AG09309 (cell line): ENCODE measurements around the gene WIPF3.

ENCODE experiments used
- DNase-seq: peaks from one replicate; pipeline ENCODE4 v3.0.0-alpha.2; 2010; ENCODE audit warnings: low read depth
- H3K4me3 ChIP-seq: 2 replicates; pipeline ENCODE4 v1.5.1; 2011; ENCODE audit warnings: mild to moderate bottlenecking, low read depth, low read length, moderate library complexity; ENCODE audit not compliant: control insufficient read depth
- CTCF ChIP-seq: IDR thresholded peaks from 2 replicates; pipeline ENCODE4 v1.5.1; 2011; ENCODE audit warnings: mild to moderate bottlenecking, low read depth, low read length, inconsistent platforms; ENCODE audit not compliant: insufficient read depth, control insufficient read depth; ENCODE audit errors: missing control alignments

The WIPF3 gene

GRCh38 chr7:29871787-29872398, 65.6 kb downstream of the WIPF3 start:
- no peak overlapping the region for H3K4me3 ChIP-seq
- TF ChIP-seq CTCF: no peak
- peak; percentile 56 for DNase-seq

- no peak for DNase-seq
- TF ChIP-seq CTCF: no peak
Measured at GRCh38 chr7:29873644-29874294, 67.5 kb downstream of the WIPF3 start.

GRCh38 chr7:29875741-29876140, 69.4 kb downstream of the WIPF3 start:
- TF ChIP-seq CTCF: no peak
- no peak overlapping the region for H3K4me3 ChIP-seq
- DNase-seq: no peak

More at GRCh38 chr7:29873644-29874294, 67.5 kb downstream of the WIPF3 start:
- no peak overlapping the region for H3K4me3 ChIP-seq

- H3K4me3 ChIP-seq: no peak overlapping the region
- TF ChIP-seq CTCF: no peak
- DNase-seq: no peak
Measured at GRCh38 chr7:29877196-29877595, 70.9 kb downstream of the WIPF3 start.

GRCh38 chr7:29878081-29878688, 71.9 kb downstream of the WIPF3 start:
- no peak overlapping the region for H3K4me3 ChIP-seq
- peak; percentile 46 for TF ChIP-seq CTCF
- DNase-seq: peak; percentile 3

- DNase-seq: no peak
- TF ChIP-seq CTCF: no peak
- no peak overlapping the region for H3K4me3 ChIP-seq
Measured at GRCh38 chr7:29879609-29880008, 73.3 kb downstream of the WIPF3 start.
